GM18907 (cell line): Measurements from ENCODE around the gene GAGE10.
"Not testable (repeated sequence)": the region's sequence is repeated elsewhere in the genome, so short reads cannot be mapped to it uniquely, and the experiment has no call there.

Experiments used
- ATAC-seq: cut with Tn5 transposase; IDR thresholded peaks from one replicate; pipeline ENCODE4 v1.9.1; 2021; ENCODE audit warnings: mild to moderate bottlenecking, moderate library complexity; ENCODE audit not compliant: unreplicated experiment

The GAGE10 gene

DNA sequence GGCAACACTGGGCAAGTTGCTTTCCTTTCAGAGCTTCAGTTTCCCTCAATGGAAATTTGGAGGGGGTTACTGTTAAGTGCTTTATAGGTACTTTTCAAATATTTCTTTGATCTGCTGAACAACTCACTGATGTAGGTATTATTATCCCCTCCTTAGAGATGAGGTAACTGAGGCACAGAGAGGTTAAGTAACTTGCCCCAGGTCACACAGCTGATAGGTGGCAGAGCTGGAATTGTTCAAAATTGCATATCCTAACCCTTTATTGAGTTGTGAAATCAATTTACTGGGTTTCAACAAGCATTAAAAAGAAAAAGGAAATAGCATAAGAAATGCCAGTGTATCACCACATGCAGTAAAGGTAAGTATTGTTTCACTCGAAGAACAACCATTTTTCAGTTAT is 27.2 kb upstream of the GAGE10 start:
- no peak for ATAC-seq

DNA sequence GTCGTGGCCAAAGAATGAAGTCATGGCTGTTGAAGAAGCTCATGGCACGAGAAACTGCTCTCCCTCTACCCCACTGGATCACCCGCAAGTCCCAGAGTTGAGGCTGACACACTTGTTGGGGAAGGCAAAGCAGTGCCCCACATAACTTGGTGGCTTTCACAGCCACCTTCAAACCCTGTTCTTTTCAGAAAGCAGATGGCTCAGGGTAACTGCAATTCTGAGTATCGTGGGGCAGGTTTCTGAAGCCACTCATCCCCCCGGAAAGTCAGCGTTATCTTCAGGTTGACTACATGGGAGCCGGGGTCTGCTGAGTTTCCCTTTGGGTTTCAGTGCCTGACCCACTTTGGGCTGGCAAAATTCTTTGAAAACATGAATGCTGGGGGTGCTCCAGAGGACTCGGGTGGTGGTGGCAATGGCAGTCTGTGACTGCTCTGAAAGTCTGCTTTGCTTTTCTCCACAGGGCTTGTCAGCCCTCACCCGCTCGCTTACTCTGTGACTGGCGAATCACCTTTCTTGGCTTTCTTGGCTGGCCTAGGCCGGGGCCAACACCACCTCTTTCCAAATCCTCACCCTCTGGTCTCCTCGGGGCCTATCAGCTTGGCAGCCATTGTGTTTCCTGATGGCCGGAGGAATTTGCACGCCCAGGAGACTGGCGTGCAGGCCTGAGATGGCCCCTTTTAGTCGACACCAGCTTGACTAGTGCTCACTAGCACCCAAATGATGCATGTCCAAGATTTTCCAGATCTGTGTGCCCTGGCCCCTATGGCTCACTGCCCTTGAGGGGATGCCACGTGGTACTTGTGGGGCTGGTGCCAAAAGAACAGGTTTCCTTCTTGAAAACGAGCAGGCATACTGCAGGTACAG is 26.5 kb upstream of the GAGE10 start:
- ATAC-seq, result no peak

DNA sequence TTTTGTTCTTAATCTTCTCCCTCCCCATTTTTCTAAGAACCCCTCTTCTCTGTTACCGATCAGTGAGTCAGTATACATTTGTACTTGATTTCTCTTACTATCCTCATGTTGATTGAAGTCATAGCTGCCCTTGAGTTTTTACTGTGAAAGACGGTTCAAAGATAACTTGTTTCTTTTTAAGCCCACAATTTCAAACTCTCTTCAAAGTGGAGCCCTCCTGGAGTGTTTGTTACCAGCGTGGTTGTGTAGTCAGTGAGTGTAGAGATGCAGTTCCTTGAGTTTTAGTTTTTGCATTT is 26.0 kb upstream of the GAGE10 start:
- ATAC-seq, result no peak

DNA sequence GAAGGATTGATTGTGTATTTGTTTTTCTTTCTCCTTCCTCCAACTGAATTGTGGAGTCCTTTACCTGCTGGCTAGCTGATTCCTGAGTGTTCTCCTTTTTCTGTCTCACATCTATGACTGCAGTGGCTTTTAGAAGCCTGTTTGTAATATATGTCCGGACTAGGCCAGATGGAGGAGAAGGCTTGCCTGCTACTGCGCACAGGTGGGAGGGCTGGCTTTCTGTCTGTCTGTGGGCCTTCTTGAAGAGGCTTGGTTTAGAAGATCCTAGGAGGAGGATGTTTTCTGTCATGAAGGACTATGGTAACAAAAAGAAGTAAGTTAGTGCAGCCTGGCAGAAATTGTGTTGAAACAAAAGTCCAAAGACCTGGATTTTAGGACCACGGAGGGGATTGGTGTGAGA is 25.4 kb upstream of the GAGE10 start:
- no peak for ATAC-seq

DNA sequence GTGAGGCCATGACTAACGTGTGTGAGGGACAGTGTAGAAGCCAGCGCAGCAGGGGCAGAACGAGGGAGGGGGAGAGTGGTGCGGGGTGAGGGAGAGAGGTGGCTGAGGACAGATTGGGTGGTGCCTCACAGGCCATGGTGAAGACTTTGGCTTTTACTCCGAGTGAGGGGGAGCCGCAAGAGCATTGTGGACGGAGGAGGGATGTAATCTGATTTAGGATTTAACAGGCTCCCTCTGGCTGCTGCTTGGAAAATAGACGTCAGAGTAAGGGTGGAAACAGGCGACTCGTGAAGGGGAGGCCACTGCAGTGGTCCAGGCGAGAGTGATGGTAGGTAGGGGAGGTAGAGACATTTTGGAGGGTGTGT is 20.8 kb upstream of the GAGE10 start:
- ATAC-seq, result no peak

DNA sequence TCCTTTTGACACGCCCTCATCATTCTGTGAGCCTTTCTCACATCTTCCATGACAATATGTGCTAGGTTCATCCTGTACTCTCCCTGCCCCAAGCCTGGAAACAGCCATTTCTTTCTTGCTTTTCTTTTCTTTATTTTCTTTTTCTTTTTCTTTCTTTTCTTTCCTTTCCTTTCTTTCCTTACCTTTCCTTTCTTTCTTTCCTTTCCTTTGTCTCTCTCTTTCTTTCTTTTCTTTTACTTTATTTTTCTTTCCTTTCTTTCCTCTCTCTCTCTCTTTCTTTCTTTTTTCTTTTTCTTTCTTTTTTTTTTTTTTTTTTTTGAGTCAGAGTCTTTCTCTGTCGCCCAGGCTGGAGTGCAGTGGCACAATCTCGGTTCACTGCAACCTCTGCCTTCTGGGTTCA is 19.2 kb upstream of the GAGE10 start:
- no peak for ATAC-seq

DNA sequence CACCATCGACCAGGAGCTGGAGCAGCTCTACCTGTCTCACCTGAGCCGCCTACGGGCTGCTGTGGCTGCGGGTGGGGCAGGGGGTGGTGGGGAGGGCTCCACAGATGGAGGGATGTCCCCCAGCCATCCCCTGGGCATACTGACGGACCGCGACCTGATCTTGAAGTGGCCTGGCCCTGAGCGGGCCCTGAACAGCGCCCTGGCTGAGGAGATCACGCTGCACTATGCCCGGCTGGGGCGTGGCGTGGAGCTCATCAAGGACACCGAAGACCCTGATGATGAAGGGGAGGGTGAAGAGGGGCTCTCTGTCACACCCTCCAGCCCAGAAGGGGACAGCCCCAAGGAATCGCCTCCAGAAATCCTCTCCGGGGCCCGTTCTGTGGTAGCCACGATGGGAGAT is 17.3 kb upstream of the GAGE10 start:
- no peak for ATAC-seq

DNA sequence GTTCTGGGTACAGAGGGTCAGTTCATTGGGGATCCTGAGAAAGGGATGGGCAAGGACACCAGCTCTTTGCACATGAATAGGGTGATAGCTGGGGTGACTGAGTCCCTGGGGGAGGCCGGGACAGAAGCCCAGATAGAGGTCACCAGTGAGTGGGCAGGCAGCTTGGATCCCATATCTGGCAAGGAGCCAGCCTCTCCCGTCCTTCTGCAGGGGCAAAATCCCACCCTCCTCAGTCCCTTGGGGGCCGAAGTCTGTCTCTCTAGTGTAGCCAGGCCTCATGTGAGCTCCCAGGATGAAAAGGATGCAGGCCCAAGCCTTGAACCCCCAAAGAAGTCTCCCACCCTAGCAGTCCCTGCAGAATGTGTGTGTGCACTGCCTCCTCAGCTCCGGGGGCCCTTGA is 16.9 kb upstream of the GAGE10 start:
- no peak for ATAC-seq

DNA sequence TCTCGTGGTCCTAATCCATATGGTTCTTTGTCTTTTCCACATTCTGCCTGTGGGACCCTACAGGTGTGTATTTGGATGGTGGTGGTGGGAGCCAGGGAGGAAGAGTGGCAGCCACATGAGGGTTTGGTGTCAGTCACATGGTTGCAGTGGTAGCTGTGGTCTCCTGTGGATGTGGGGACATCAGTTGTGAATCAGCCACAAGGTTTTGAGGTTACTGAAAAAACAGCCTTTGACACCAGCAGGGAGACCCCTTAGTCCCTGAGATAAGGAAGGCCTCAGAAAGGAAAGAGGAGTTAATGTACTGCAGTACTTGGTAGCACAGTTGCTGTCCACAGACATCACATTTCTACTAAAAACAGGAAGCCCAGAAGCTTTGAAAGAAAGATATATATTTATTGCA is 15.8 kb upstream of the GAGE10 start:
- ATAC-seq, result no peak

DNA sequence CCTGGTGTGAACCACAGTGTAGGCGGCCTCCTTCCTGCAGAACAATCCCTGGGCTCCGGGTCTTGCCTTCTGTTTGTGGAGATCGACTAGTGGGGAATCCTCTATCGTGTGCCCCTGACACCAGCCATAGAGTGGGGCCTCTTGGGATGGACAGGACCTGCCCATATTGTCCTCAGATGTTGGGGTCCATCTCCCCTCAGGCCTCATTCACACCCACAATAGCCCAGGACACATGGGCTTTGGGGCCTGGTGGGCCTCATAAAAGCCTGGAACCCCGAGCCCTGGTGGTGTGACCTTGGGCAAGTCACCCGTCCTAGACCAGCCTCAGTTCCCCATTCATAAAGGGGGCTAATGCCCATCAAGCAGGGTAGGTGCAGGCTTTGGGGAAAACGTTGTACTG is 13.2 kb upstream of the GAGE10 start:
- ATAC-seq, result no peak

DNA sequence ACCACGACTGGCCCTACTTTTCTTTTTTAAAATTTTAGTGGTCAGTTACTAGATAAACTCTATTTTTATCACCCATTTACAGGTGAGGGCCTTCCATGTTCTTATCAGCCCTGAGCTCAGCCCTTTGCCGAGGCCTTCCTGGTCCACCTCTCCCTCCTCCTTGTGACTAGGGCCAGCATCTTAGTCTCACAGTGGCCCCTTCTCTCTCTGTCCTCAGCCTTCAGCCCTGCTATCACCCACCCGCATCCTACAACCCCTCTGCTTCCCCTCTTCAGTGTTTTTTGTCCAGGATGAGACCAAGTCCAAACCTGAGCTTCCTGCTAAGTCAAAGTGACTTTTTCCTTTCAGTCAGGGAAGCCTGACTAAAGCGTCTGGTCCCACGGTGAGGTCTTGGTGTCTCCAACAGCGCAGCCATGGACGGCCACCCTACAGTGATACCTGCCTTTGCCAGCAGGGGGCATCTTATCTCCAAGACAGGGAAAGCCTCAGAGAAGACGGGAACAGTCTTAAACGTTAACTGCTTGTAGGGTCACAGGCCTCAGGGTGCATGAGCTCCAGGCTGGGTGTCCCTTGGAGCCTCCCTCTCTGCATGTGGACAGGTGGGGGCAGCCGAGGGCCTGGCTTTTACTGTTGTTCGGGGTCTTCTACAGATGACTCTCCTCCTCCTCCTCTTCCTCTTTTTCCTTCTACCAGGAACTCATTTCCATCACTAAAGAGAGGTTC is 11.7 kb upstream of the GAGE10 start:
- peak; percentile 67 for ATAC-seq

DNA sequence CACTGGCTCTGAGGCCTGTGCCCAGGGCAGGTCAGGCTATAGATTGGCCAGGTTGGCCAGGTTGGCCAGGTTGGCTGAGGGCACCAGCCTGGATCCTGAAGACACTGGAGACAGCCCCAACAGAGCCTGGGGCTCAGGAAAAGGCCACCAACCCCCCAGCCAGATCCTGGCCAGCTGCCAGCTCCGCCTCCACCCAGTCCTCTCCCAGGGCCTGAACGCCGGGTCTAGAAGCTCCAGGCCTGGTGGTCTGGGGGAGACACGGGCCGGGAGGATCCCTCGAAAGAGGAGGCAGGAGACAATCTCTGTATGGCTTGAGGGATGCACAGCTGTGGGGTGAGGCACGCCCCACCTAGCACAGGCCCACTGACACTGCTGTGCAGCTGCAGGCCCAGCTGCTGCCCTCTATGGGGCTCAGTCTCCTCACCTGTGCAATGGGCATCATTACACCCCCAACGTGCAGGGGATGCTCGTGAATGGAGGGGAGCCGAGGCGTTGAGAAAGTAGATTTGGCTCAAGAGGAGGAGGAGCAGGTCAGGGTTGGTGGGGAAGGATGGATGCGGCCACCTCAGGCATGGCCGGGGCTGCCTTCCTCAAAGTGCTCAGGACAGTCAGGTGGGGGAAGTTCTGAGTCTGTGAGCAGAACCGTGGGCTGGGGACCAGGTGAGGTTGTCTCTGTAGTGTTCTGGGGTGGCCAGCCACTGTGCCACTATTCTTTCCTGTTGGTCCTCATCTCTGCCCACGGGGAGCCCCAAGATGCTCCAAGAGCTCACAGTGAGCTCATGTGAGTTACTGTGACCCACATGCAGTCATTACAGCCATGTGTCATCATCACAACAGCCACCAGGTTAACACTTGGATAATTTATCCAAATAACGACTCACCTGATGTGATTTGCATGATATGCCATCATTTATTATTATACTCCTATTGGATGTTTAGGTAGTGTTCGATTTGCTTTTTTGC is 10.8 kb upstream of the GAGE10 start:
- ATAC-seq, result no peak

DNA sequence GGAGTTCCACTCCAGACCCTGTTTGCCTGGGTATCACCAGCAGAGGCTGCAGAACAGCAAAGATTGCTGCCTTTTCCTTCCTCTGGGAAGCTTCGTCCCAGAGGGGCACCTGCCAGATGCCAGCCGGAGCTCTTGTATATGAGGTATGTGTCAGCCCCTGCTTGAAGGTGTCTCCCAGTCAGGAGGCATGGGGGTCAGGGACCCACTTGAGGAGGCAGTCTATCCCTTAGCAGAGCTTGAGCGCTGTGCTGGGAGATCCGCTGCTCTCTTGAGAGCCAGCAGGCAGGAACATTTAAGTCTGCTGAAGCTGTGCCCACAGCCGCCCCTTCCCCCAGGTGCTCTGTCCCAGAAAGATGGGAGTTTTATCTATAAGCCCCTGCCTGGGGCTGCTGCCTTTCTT is 4.2 kb upstream of the GAGE10 start:
- ATAC-seq, result not testable (repeated sequence)

DNA sequence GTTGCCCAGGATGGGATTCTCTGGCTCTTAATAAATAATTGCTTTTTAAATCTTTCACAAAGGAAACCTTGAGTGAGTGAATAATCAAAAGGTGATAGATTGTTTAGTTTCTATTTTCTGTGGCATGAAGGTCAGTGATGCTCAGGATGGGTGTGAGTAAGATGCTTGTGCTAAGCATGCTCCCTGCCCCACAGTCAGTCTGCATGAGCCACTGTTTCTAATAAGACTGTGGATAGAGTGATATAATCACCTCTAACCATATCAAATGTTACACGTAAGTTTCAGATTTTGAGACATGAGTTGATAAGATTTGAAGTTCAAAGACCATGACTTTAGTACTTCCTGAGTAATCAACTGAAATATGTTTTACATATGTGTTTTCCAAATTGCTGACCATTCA is 2.7 kb upstream of the GAGE10 start:
- ATAC-seq, result no peak

DNA sequence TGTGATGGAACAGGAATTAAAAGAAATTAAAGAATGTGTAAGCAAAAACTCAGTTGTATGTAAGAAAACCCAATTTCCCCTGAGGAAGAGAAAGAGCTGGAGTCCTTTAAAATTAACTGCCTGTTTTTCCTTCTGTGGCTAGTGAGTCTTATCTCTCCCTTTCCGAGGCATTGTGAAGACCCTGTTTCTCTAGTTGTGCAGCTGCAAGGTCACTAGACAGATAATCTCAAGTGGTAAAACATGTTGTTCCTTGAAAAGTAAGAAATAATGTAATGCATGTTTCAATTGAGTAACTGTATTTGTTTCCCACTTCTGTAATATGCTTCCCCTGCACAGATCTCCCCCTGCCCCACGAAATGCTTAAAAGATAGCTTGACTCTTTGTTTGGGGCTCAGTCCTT is 4.3 kb downstream of the GAGE10 start:
- ATAC-seq, result not testable (repeated sequence)

DNA sequence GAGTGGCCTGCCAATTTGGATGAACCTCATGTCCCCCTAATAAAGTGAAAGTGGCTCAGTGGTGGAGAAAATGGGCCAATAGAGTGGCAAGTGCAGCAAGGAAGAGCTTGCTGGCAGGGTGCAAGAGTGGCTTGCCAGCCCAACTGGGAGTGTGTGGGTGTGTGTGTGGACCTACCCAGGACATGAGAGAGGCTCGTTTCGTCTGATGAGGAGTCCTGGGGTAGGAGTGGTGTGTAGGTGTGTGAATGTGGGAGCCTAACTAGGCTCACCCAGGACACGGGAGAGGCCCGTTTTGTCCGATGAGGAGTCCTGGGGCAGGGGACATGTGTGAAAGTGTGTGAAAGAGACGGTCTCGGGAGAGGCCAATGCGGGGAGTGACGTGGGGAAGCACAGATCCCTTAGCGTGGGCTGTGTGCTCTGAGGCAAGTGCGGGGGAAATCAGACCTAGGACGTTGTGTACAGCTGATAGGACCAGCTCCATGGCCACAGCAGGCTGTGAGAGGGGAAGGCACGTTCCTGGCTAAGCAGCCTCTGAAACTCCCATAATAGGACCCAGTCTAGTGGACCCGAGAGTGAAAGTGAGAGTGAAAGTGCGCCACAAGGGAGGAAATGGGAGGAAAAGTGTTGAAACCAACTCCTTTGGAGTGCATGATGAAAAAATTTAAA is 5.3 kb downstream of the GAGE10 start:
- ATAC-seq, result no peak

DNA sequence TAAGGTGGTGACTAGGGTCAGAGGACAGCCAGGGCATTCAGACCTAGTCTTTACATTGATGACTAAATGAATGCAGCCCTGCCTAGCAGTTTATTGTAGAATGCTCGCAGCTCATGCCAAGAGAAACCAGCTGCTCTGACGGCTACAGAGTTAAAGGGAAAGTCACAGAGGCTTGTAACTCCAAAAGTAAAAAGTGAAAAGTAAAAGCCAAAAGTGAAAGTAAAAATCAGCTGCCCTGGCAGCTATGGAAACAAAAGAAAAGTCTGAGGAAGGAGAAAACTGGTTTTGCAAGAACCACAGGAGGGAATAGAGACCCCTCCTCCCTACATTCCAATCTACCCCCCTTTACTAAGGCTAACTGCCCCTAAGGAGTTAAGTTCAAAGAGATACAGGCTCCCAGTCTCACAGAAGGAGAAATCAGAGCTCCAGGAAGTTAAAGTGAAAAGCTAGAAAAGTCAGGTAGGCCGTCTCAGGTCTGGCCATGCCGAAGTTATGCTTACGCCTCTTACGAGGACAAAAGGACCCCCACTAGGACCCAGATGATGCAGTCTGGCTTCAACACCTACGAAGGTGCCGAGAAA is 6.0 kb downstream of the GAGE10 start:
- ATAC-seq, result no peak

DNA sequence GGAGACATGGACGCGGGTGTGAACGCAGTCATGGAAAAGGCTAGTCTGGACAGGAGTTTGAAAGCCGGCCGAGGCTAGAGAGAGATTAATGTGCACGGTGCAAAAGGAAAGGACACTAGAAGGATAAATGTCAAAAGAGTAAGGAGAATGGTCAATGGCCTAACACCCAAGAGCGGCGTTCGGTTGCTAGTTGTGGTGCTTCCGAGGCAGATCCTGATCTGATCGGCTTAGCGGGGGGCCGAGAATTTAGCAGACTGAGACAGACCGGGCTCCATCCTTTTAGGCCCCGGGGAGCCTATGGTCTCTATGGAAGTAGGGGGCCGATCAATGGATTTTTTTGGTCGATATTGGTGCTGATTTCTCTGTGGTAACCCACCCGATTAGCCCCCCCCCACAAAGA is 6.9 kb downstream of the GAGE10 start:
- ATAC-seq, result no peak

DNA sequence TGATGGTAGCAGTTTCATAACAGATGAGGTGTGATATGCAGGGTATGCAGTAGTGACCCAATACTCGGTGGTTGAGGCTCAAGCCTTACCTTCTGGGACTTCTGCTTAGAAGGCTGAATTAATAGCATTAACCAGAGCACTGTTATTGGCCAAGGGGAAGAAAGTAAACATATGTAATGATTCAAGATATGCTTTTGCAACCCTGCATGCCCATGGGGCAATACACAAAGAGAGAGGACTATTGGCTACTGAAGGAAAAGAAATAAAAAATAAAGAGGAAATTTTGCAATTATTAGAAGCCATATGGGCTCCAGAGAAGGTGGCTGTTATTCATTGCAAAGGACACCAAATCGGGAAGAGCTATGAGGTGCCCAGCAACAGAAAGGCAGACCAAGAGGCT is 8.7 kb downstream of the GAGE10 start:
- ATAC-seq, result no peak

DNA sequence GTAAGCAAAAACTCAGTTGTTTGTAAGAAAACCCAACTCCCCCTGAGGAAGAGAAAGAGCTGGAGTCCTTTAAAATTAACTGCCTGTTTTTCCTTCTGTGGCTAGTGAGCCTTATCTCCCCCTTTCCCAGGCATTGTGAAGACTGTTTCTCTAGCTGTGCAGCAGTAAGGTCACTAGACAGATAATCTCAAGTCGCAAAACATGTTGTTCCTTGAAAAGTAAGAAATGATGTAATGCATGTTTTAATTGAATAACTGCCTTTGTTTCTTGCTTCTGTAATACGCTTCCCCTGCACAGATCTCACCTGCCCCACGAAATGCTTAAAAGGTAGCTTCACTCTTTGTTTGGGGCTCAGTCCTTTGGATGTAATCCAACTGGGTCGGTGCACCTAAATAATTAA is 12.6 kb downstream of the GAGE10 start:
- no peak for ATAC-seq

DNA sequence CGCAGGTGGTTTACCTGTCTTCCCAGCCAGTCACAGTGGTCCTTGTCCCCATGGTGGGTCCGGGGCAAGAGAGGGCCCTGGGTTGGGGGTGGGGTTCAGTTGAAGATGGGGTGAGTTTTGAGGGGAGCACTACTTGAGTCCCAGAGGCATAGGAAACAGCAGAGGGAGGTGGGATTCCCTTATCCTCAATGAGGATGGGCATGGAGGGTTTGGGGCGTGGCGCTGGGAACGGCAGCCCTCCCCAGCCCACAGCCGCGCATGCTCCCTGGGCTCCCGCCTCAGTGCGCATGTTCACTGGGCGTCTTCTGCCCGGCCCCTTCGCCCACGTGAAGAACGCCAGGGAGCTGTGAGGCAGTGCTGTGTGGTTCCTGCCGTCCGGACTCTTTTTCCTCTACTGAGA is 18.3 kb downstream of the GAGE10 start, which contains the start of gene GAGE12J:
Gene GAGE12J, plus strand, starts transcription at position 301 of the 400 bp plus-strand sequence. CDS start 1,157 bp downstream, outside the sequence.
- not testable (repeated sequence) for ATAC-seq
